HepG2 (cell line): ENCODE data around the gene C11orf91. TPM values are rescaled to one million over a fixed set of nuclear protein-coding genes. Genes with fewer than 3 reads are reported as not detected.

Experiments used
- ATAC-seq: fragments of 200-7000 bp; cut with Tn5 transposase; 3 replicates; pipeline ENCODE4 v1.9.1; 2020; ENCODE audit warnings: mild to moderate bottlenecking, moderate library complexity
- BruUV-seq: library from RNA; stranded (reverse); fragments of 400-500 nt; replicated peaks from 2 replicates; lab custom pipeline; 2021; lab: Mats Ljungman, UMichigan
- CTCF ChIA-PET: fragments of 300-600 bp; formaldehyde crosslinking; extraction: SDS; loops from one replicate; lab custom pipeline; 2021; ENCODE audit warnings: low total read pairs, inconsistent platforms, low intra/inter-chr PET ratio; lab: Yijun Ruan, JAX
- POLR2A ChIA-PET: fragments of 350-600 bp; sonication (Branson Sonifier 250); formaldehyde crosslinking; loops from one replicate; lab custom pipeline; 2020; ENCODE audit warnings: antibody characterized with exemption, inconsistent platforms; lab: Yijun Ruan, JAX
- DNase-seq: peaks from one replicate; pipeline ENCODE4 v3.0.0-alpha.2; 2015; ENCODE audit warnings: low spot score
- FAIRE-seq: peaks from 3 replicates; lab custom pipeline; 2011; peaks lifted over from hg19 to GRCh38; lab: Jason Lieb, UNC
- H2AFZ ChIP-seq: one replicate; pipeline ENCODE4 v1.6.1; 2011; ENCODE audit warnings: low read length, inconsistent platforms
- H3K27ac ChIP-seq: fragments of 300-600 bp; 3 replicates; pipeline ENCODE4 v1.8.0; 2011; ENCODE audit warnings: mixed run types, mild to moderate bottlenecking, mixed read lengths, low read length, inconsistent platforms; ENCODE audit not compliant: insufficient read depth; ENCODE audit errors: extremely low read length
- H3K27me3 ChIP-seq, 2 experiments: fragments of 200-600 bp in 1 of 2; 2 replicates in 1 of 2; 3 replicates in 1 of 2; pipeline versions ENCODE4 v1.6.0 to v1.8.0; 2011; ENCODE audit warnings: low read length in 2 of 2, mild to moderate bottlenecking in 2 of 2, moderate library complexity in 2 of 2, inconsistent platforms in 1 of 2; ENCODE audit not compliant: insufficient read depth in 2 of 2, control insufficient read depth in 1 of 2
- H3K36me3 ChIP-seq, 2 experiments: fragments of 200-600 bp in 1 of 2; replicated peaks in 1 of 2; 2 replicates in 1 of 2; 3 replicates in 1 of 2; pipeline versions ENCODE4 v1.5.1 to v1.8.0; 2011; ENCODE audit warnings: low read length in 2 of 2, inconsistent platforms in 1 of 2; ENCODE audit not compliant: insufficient read depth in 2 of 2, control insufficient read depth in 1 of 2
- H3K4me1 ChIP-seq: 2 replicates; pipeline ENCODE4 v1.5.1; 2012; ENCODE audit warnings: low read length, inconsistent platforms; ENCODE audit not compliant: insufficient read depth
- H3K4me2 ChIP-seq: 2 replicates; pipeline ENCODE4 v1.6.0; 2011; ENCODE audit warnings: low read depth, low read length, inconsistent platforms
- H3K4me3 ChIP-seq, 3 experiments: fragments of 200-600 bp in 1 of 3; sonication (generic), shearing (Covaris generic) in 1 of 3; replicated peaks in 1 of 3; 2 replicates each; pipeline ENCODE4 v1.5.1; 2011 to 2016; ENCODE audit warnings: low read length in 3 of 3, inconsistent platforms in 2 of 3, low read depth in 2 of 3, mild to moderate bottlenecking in 2 of 3, control low read depth in 1 of 3, mixed read lengths in 1 of 3; ENCODE audit not compliant: insufficient read depth in 1 of 3
- H3K79me2 ChIP-seq: one replicate; pipeline ENCODE4 v1.6.1; 2011; ENCODE audit warnings: low read length, inconsistent platforms; ENCODE audit not compliant: insufficient read depth
- H3K9ac ChIP-seq: 2 replicates; pipeline ENCODE4 v1.6.0; 2011; ENCODE audit warnings: mild to moderate bottlenecking, low read depth, low read length, inconsistent platforms; ENCODE audit not compliant: insufficient read depth
- H3K9me3 ChIP-seq: 2 replicates; pipeline ENCODE4 v1.5.1; 2012; ENCODE audit warnings: mild to moderate bottlenecking, low read length
- H4K20me1 ChIP-seq: 2 replicates; pipeline ENCODE4 v1.6.0; 2011; ENCODE audit warnings: inconsistent platforms, mild to moderate bottlenecking, low read length, moderate library complexity; ENCODE audit not compliant: insufficient read depth
- ELF1 ChIP-seq: sonication (generic); formaldehyde crosslinking; IDR thresholded peaks from 2 replicates; pipeline ENCODE4 v1.4.0; 2020; ENCODE audit warnings: missing genetic modification reagents
- FOSL2 ChIP-seq: sonication (generic); formaldehyde crosslinking; IDR thresholded peaks from 2 replicates; pipeline ENCODE4 v1.4.0; 2020; ENCODE audit warnings: missing genetic modification reagents
- MBD4 ChIP-seq: IDR thresholded peaks from 2 replicates; pipeline ENCODE4 v1.6.1; 2012; ENCODE audit warnings: low read length, inconsistent platforms, borderline replicate concordance
- MTA1 ChIP-seq: sonication (generic); formaldehyde crosslinking; IDR thresholded peaks from 2 replicates; pipeline ENCODE4 v1.4.0; 2020; ENCODE audit warnings: missing genetic modification reagents, mild to moderate bottlenecking, borderline replicate concordance
- MTF2 ChIP-seq: sonication (generic); formaldehyde crosslinking; IDR thresholded peaks from 2 replicates; pipeline ENCODE4 v1.5.0; 2020; ENCODE audit warnings: missing genetic modification reagents, borderline replicate concordance
- NFE2 ChIP-seq: sonication (generic); formaldehyde crosslinking; IDR thresholded peaks from 2 replicates; pipeline ENCODE4 v1.4.0; 2020; ENCODE audit warnings: missing genetic modification reagents
- NFIB ChIP-seq: sonication (generic); formaldehyde crosslinking; IDR thresholded peaks from 2 replicates; pipeline ENCODE4 v1.9.0; 2021; ENCODE audit warnings: missing genetic modification reagents, mild to moderate bottlenecking, borderline replicate concordance
- NR2F2 ChIP-seq: IDR thresholded peaks from 2 replicates; pipeline ENCODE4 v1.6.1; 2012; ENCODE audit warnings: low read depth, inconsistent platforms, borderline replicate concordance
- PAX8 ChIP-seq: sonication (generic); formaldehyde crosslinking; IDR thresholded peaks from 2 replicates; pipeline ENCODE4 v1.8.0; 2022; ENCODE audit warnings: mild to moderate bottlenecking, missing genetic modification reagents, borderline replicate concordance
- PITX1 ChIP-seq: sonication (generic); formaldehyde crosslinking; IDR thresholded peaks from 2 replicates; pipeline ENCODE4 v1.5.1; 2020; ENCODE audit warnings: mild to moderate bottlenecking, missing genetic modification reagents
- TGIF2 ChIP-seq: IDR thresholded peaks from 2 replicates; pipeline ENCODE4 v1.6.1; 2016; ENCODE audit warnings: control low read depth, missing compliant biosample characterization
- XRCC5 ChIP-seq: fragments of 200-400 bp; formaldehyde crosslinking; optimal IDR thresholded peaks from 2 replicates; pipeline ENCODE3; 2017; ENCODE audit warnings: mild to moderate bottlenecking, low read length
- ZFP36L1 ChIP-seq: sonication (generic); formaldehyde crosslinking; IDR thresholded peaks from 2 replicates; pipeline ENCODE4 v1.8.0; 2022; ENCODE audit warnings: mild to moderate bottlenecking, missing genetic modification reagents, moderate library complexity
- ZFP62 ChIP-seq: sonication (generic); formaldehyde crosslinking; IDR thresholded peaks from 2 replicates; pipeline ENCODE4 v1.4.0; 2020; ENCODE audit warnings: missing genetic modification reagents
- ZMYM2 ChIP-seq: sonication (generic); formaldehyde crosslinking; IDR thresholded peaks from 2 replicates; pipeline ENCODE4 v1.8.0; 2022; ENCODE audit warnings: mild to moderate bottlenecking, missing genetic modification reagents
- ZMYM4 ChIP-seq: sonication (generic); formaldehyde crosslinking; IDR thresholded peaks from 2 replicates; pipeline ENCODE4 v1.8.1; 2023; ENCODE audit warnings: mild to moderate bottlenecking, missing genetic modification reagents
- ZNF558 ChIP-seq: sonication (generic); formaldehyde crosslinking; IDR thresholded peaks from 2 replicates; pipeline ENCODE4 v1.9.0; 2022; ENCODE audit warnings: mild to moderate bottlenecking, missing genetic modification reagents, borderline replicate concordance
- ZNF572 ChIP-seq: sonication (generic); formaldehyde crosslinking; IDR thresholded peaks from 2 replicates; pipeline ENCODE4 v1.5.1; 2020; ENCODE audit warnings: mild to moderate bottlenecking, missing genetic modification reagents
- ZNF605 ChIP-seq: sonication (generic); formaldehyde crosslinking; IDR thresholded peaks from 2 replicates; pipeline ENCODE4 v1.8.0; 2022; ENCODE audit warnings: mild to moderate bottlenecking, missing genetic modification reagents
- ZNF761 ChIP-seq: sonication (generic); formaldehyde crosslinking; conservative IDR thresholded peaks from 2 replicates; pipeline ENCODE4 v1.4.0; 2020; ENCODE audit warnings: mild to moderate bottlenecking, missing genetic modification reagents
- ZNF766 ChIP-seq: sonication (generic); formaldehyde crosslinking; IDR thresholded peaks from 2 replicates; pipeline ENCODE4 v1.5.0; 2020; ENCODE audit warnings: missing genetic modification reagents, borderline replicate concordance
- ZNF879 ChIP-seq: sonication (generic); formaldehyde crosslinking; IDR thresholded peaks from 2 replicates; pipeline ENCODE4 v1.8.1; 2023; ENCODE audit warnings: missing genetic modification reagents
- ZSCAN25 ChIP-seq: sonication (generic); formaldehyde crosslinking; IDR thresholded peaks from 2 replicates; pipeline ENCODE4 v1.8.0; 2022; ENCODE audit warnings: mild to moderate bottlenecking, missing genetic modification reagents
- ZSCAN30 ChIP-seq: sonication (generic); formaldehyde crosslinking; IDR thresholded peaks from 2 replicates; pipeline ENCODE4 v1.5.0; 2020; ENCODE audit warnings: mild to moderate bottlenecking, missing genetic modification reagents
- ZSCAN5A ChIP-seq: sonication (generic); formaldehyde crosslinking; IDR thresholded peaks from 2 replicates; pipeline ENCODE4 v1.8.0; 2022; ENCODE audit warnings: mild to moderate bottlenecking, missing genetic modification reagents, borderline replicate concordance
- WGBS: methylation state at CpG from one replicate; pipeline ENCODE4 v1.1.6; 2017; ENCODE audit warnings: low lambda C conversion rate; 5-methylcytosine and 5-hydroxymethylcytosine counted together
- in situ Hi-C: cut with HindIII; loops from 2 replicates; pipeline ENCODE4 v1.10.0; 2017; ENCODE audit warnings: low pct_unique_long_range_greater_than_20kb; ENCODE audit not compliant: extremely low pct_ligation_motif_present
- intact Hi-C: fragments of 100-400 bp; cut with micrococcal nuclease; formaldehyde crosslinking; loops from one replicate; pipeline ENCODE4 v1.10.0; 2022; ENCODE audit not compliant: unreplicated experiment
- polyA plus RNA-seq, 8 experiments: library from polyadenylated mRNA; depleted of rRNA in 3 of 8; stranded (reverse) in 7 of 8; unstranded in 1 of 8; fragments of >200 nt; fragmentation: Illumina TruSeq in 4 of 8; extraction: Trizol in 4 of 8; gene quantifications; 2 replicates each; pipeline versions ENCODE4 v1.2.1 to v1.2.3, GENCODE V29; 2011 to 2016; ENCODE audit warnings: low read depth in 4 of 8, missing spikeins in 1 of 8, mixed read lengths in 1 of 8; ENCODE audit not compliant: insufficient read depth in 1 of 8
- total RNA-seq, 5 experiments: library from RNA; depleted of rRNA; stranded (reverse); fragments of >200 nt; fragmentation: Illumina TruSeq; extraction: Trizol; gene quantifications; 2 replicates each; pipeline ENCODE4 v1.2.3, GENCODE V29; 2016; ENCODE audit warnings: low read depth in 1 of 5

The C11orf91 gene
- total and polyA plus RNA-seq, 2 of the 13 experiments (the other 11 are each of a cell fraction or from before 2014, with no cell fraction given), result 0.35 TPM; not detected in 1

- TF ChIP-seq PAX8 (CRISPR knock-in tag) (no peak), ELF1 (CRISPR knock-in tag) (no peak), ZFP36L1 (CRISPR knock-in tag) (no peak), ZNF605 (no peak), NFIB (no peak)
- TF ChIP-seq, all 625 proteins: peak for 0
Measured at GRCh38 chr11:33737362-33737821, 36.8 kb upstream of the C11orf91 start (continued).

GRCh38 chr11:33736148-33736812 lies 35.7 kb upstream of the C11orf91 start, which contains the start of gene CD59:
TSS of gene CD59 (minus strand) at chr11:33736423. CDS start at chr11:33722445, 13,978 bp downstream.
- WGBS, result 1% methylated on average over 23 of the region's 48 CpGs
- ChIA-PET CTCF (no interaction called here), POLR2A (interaction anchor here (0.6 to 3.3 kb wide), 13 partner anchors 12 to 575 kb away, joined by 3 to 63 read pairs (median 6); partner anchors contain the start of genes C11orf91 and CSTF3)
- Histone ChIP-seq H3K4me1 (peaks cover 57% of the 10 kb centered on the region), H4K20me1 (0 out of 2 replicates have a peak, but pooled peaks cover 7% of the 10 kb centered on the region), H3K9ac (peak within 1 kb of the TSS; percentile 88), H3K4me3 (peak within 1 kb of the TSS; percentile 80 to 93 (median 92)), H2AFZ (peak within 1 kb of the TSS; percentile 66), H3K27ac (peak within 1 kb of the TSS; percentile 84), H3K4me2 (peak within 1 kb of the TSS; percentile 99), H3K9me3 (no peaks in the 10 kb centered on the region), H3K36me3 (no peaks in the 10 kb centered on the region; a peak in 1 of 5 replicates), H3K27me3 (no peaks in the 10 kb centered on the region; a peak in 1 of 5 replicates), H3K79me2 (peaks cover 38% of the 10 kb centered on the region)
- peak; percentile 85 for DNase-seq
- ATAC-seq, result peak; percentile 95
- intact Hi-C loops, result loop anchor here (5.0 kb wide), 1 partner anchor 36 kb away; the partner anchor contains the start of gene FBXO3
- no peak for FAIRE-seq
- in situ Hi-C loops, result no loop called here
- no TSS peak for BruUV-seq
- TF ChIP-seq ZSCAN25 (CRISPR knock-in tag) (peak; percentile 20; the same call in 1 of the 2 replicates), NR2F2 (no peak), ZMYM4 (no peak; the same call in 1 of the 2 replicates), PITX1 (0 out of 2 replicates have a peak, but pooled peaks have one; percentile 33), FOSL2 (no peak), XRCC5 (no peak), ZSCAN30 (CRISPR knock-in tag) (no peak), ZNF766 (CRISPR knock-in tag) (0 out of 2 replicates have a peak, but pooled peaks have one; percentile 27), ZNF879 (CRISPR knock-in tag) (0 out of 2 replicates have a peak, but pooled peaks have one; percentile 61), ZMYM2 (no peak), TGIF2 (CRISPR knock-in tag) (0 out of 2 replicates have a peak, but pooled peaks have one; percentile 63), MTF2 (CRISPR knock-in tag) (no peak; the same call in 1 of the 2 replicates), MTA1 (CRISPR knock-in tag) (no peak), NFE2 (CRISPR knock-in tag) (no peak), ZNF572 (CRISPR knock-in tag) (no peak), ZFP62 (CRISPR knock-in tag) (0 out of 2 replicates have a peak, but pooled peaks have one; percentile 39), ZNF558 (CRISPR knock-in tag) (peak; percentile 19; the same call in 1 of the 2 replicates), ZSCAN5A (no peak), MBD4 (no peak), ZNF761 (CRISPR knock-in tag) (no peak)
